HEK293T (cell line): Measurements from ENCODE around the gene LGALS12.

Experiments
- CTCF ChIA-PET: fragments of 350-600 bp; formaldehyde crosslinking; extraction: SDS; loops from one replicate; lab custom pipeline; 2021; ENCODE audit warnings: antibody characterized with exemption, inconsistent platforms; lab: Yijun Ruan, JAX
- POLR2A ChIA-PET: fragments of 350-600 bp; formaldehyde crosslinking; extraction: SDS; loops from one replicate; lab custom pipeline; 2020; ENCODE audit warnings: antibody characterized with exemption, inconsistent platforms; lab: Yijun Ruan, JAX
- DNase-seq: peaks from one replicate; pipeline ENCODE4 v3.0.0; 2012; ENCODE audit warnings: mixed read lengths; ENCODE audit errors: extremely low spot score
- ARNT ChIP-seq: fragments of 450-650 bp; IDR thresholded peaks from 2 replicates; pipeline ENCODE4 v1.6.1; 2017; ENCODE audit warnings: mild to moderate bottlenecking
- BHLHE40 ChIP-seq: fragments of 450-650 bp; IDR thresholded peaks from 2 replicates; pipeline ENCODE4 v1.6.1; 2016; ENCODE audit warnings: mild to moderate bottlenecking, moderate library complexity, borderline replicate concordance
- CTBP1 ChIP-seq: fragments of 450-650 bp; IDR thresholded peaks from 2 replicates; pipeline ENCODE4 v1.6.1; 2016; ENCODE audit warnings: borderline replicate concordance
- ELF4 ChIP-seq: fragments of 450-650 bp; IDR thresholded peaks from 2 replicates; pipeline ENCODE4 v1.6.1; 2017; ENCODE audit warnings: antibody characterized with exemption
- FOXA1 ChIP-seq: fragments of 450-650 bp; IDR thresholded peaks from 2 replicates; pipeline ENCODE4 v1.6.1; 2016; ENCODE audit warnings: mild to moderate bottlenecking
- FOXK2 ChIP-seq: fragments of 450-650 bp; IDR thresholded peaks from 2 replicates; pipeline ENCODE4 v1.6.1; 2016; ENCODE audit warnings: mild to moderate bottlenecking
- FOXM1 ChIP-seq: fragments of 450-650 bp; IDR thresholded peaks from 2 replicates; pipeline ENCODE4 v1.6.1; 2017; ENCODE audit warnings: mild to moderate bottlenecking, borderline replicate concordance
- HDGF ChIP-seq: fragments of 450-650 bp; IDR thresholded peaks from 2 replicates; pipeline ENCODE4 v1.6.1; 2017; ENCODE audit warnings: antibody characterized with exemption, borderline replicate concordance
- L3MBTL2 ChIP-seq: fragments of 450-650 bp; conservative IDR thresholded peaks from 2 replicates; pipeline ENCODE4 v1.6.1; 2016; ENCODE audit warnings: mild to moderate bottlenecking
- LEF1 ChIP-seq: fragments of 450-650 bp; IDR thresholded peaks from 2 replicates; pipeline ENCODE4 v1.6.1; 2017; ENCODE audit warnings: mild to moderate bottlenecking, borderline replicate concordance
- NFRKB ChIP-seq: fragments of 450-650 bp; IDR thresholded peaks from 2 replicates; pipeline ENCODE4 v1.6.1; 2016; ENCODE audit warnings: mild to moderate bottlenecking, moderate library complexity
- PKNOX1 ChIP-seq: fragments of 450-650 bp; IDR thresholded peaks from 2 replicates; pipeline ENCODE4 v1.6.1; 2016
- SP1 ChIP-seq: fragments of 450-650 bp; IDR thresholded peaks from 2 replicates; pipeline ENCODE4 v1.6.1; 2017
- SUZ12 ChIP-seq: fragments of 450-650 bp; IDR thresholded peaks from 2 replicates; pipeline ENCODE4 v1.6.1; 2016; ENCODE audit warnings: mild to moderate bottlenecking
- TARDBP ChIP-seq: fragments of 450-650 bp; IDR thresholded peaks from 2 replicates; pipeline ENCODE4 v1.6.1; 2016
- ZNF384 ChIP-seq: fragments of 450-650 bp; IDR thresholded peaks from 2 replicates; pipeline ENCODE4 v1.6.1; 2016

Gene LGALS12

GRCh38 chr11:63505857-63506528 lies at the start of gene LGALS12:
TSS of gene LGALS12 (plus strand) at chr11:63506084. CDS start at chr11:63506459, 375 bp downstream.
- DNase-seq: no peak
- CTCF ChIA-PET: interaction anchor here (1.9 kb wide), 1 partner anchor 27 kb away, joined by 5 read pairs; no protein-coding TSS in a partner anchor
- POLR2A ChIA-PET: no interaction called here
- no peak for TF ChIP-seq SP1
- no peak for TF ChIP-seq BHLHE40

GRCh38 chr11:63459586-63459985 lies 46.3 kb upstream of the LGALS12 start:
- CTCF ChIA-PET: interaction anchor here (0.5 kb wide), 1 partner anchor 68 kb away, joined by 3 read pairs; no protein-coding TSS in a partner anchor
- DNase-seq: no peak
- TF ChIP-seq CTBP1 (no peak), SP1 (no peak), PKNOX1 (peak; percentile 56), HDGF (no peak), L3MBTL2 (no peak), ELF4 (no peak), SUZ12 (no peak)
- POLR2A ChIA-PET: no interaction called here

- no peak for DNase-seq
- ChIA-PET CTCF (interaction anchor here (0.6 kb wide), 1 partner anchor 74 kb away, joined by 4 read pairs; the partner anchor contains the start of gene PLAAT4), POLR2A (no interaction called here)
- TF ChIP-seq PKNOX1: no peak
- no peak for TF ChIP-seq SP1
- no peak for TF ChIP-seq ZNF384
- TF ChIP-seq LEF1: no peak
- TF ChIP-seq FOXA1: no peak
- no peak for TF ChIP-seq ELF4
- no peak for TF ChIP-seq FOXM1
- TF ChIP-seq HDGF: no peak
- no peak for TF ChIP-seq CTBP1
- no peak for TF ChIP-seq FOXK2
- TF ChIP-seq ARNT: no peak
- TF ChIP-seq SUZ12: no peak
- no peak for TF ChIP-seq TARDBP
- TF ChIP-seq BHLHE40: no peak
- TF ChIP-seq L3MBTL2: no peak
- no peak for TF ChIP-seq NFRKB
Observed at GRCh38 chr11:63462137-63462536, 43.7 kb upstream of the LGALS12 start.

- ChIA-PET CTCF (no interaction called here), POLR2A (no interaction called here)
- no peak for DNase-seq
- no peak for TF ChIP-seq ELF4
- no peak for TF ChIP-seq ZNF384
- no peak for TF ChIP-seq SP1
- no peak for TF ChIP-seq ARNT
Observed at GRCh38 chr11:63470311-63470710, 35.6 kb upstream of the LGALS12 start.

GRCh38 chr11:63472372-63472771 lies 33.5 kb upstream of the LGALS12 start:
- ChIA-PET POLR2A (no interaction called here), CTCF (no interaction called here)
- DNase-seq: no peak
- no peak for TF ChIP-seq NFRKB
- TF ChIP-seq CTBP1: no peak
- no peak for TF ChIP-seq HDGF
- no peak for TF ChIP-seq L3MBTL2
- TF ChIP-seq BHLHE40: no peak
- TF ChIP-seq LEF1: no peak
- TF ChIP-seq SP1: no peak
- TF ChIP-seq PKNOX1: no peak
- TF ChIP-seq ELF4: no peak
- no peak for TF ChIP-seq FOXM1
- no peak for TF ChIP-seq FOXK2
- no peak for TF ChIP-seq ARNT
- no peak for TF ChIP-seq SUZ12
- no peak for TF ChIP-seq ZNF384
- no peak for TF ChIP-seq FOXA1
- TF ChIP-seq TARDBP: no peak

- no peak for DNase-seq
- CTCF ChIA-PET: no interaction called here
- POLR2A ChIA-PET: no interaction called here
Observed at GRCh38 chr11:63476618-63477017, 29.3 kb upstream of the LGALS12 start.

More at GRCh38 chr11:63476618-63477017, 29.3 kb upstream of the LGALS12 start:
- TF ChIP-seq CTBP1 (no peak), PKNOX1 (no peak), ELF4 (no peak), ARNT (no peak)
